GM18861 (cell line): ENCODE data around the gene NCMAP.
"Not testable (repeated sequence)": the region's sequence is repeated elsewhere in the genome, so short reads cannot be mapped to it uniquely, and the experiment has no call there.

ENCODE experiments used
- ATAC-seq: cut with Tn5 transposase; IDR thresholded peaks from one replicate; pipeline ENCODE4 v1.9.1; 2021; ENCODE audit not compliant: unreplicated experiment

The NCMAP gene, protein sequence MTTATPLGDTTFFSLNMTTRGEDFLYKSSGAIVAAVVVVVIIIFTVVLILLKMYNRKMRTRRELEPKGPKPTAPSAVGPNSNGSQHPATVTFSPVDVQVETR

DNA sequence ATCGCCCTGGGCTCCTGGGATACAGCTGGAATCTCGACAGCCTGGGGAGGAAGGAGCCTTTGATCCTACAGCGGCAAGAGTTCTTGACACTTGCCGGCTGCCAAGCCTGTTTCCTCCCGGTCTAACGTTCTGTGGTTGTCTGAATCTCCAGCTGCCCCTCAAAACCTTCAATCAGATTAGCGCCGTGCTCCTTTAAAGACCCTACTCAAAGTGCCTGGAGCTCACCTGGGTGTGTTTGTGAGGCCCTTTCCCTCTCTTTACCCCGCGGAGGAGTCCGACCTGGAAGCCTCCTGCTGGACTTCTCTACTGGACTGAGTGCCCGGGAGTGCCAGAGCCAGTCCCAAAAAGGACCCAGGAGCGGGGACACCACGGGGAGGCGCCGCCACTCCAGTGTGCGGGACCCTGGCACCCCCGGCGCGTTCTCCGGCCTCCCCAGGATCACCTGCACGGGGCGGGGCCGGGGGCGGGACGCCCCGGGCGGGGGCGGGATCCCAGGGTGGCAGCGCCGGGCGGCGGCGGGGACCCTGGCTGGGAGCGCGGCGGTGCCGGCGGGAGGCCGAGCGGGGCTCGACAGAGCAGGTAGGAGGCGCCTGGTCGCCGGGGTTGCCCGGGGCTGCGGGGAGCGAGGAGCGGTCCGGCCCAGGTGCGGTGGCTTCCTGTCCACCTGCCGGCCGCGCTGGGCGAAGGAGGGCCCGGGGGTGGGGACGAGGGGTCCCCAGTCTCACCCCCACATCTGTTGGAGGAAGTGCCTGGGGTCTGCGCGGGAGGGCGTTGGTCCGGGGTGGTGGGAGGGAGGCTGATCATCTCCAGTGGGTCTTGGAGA, at the start of gene NCMAP:
Gene NCMAP (plus strand): TSS at position 497 of the 823 bp plus-strand sequence. CDS start 39,344 bp downstream, outside the sequence.
- ATAC-seq, result no peak

DNA sequence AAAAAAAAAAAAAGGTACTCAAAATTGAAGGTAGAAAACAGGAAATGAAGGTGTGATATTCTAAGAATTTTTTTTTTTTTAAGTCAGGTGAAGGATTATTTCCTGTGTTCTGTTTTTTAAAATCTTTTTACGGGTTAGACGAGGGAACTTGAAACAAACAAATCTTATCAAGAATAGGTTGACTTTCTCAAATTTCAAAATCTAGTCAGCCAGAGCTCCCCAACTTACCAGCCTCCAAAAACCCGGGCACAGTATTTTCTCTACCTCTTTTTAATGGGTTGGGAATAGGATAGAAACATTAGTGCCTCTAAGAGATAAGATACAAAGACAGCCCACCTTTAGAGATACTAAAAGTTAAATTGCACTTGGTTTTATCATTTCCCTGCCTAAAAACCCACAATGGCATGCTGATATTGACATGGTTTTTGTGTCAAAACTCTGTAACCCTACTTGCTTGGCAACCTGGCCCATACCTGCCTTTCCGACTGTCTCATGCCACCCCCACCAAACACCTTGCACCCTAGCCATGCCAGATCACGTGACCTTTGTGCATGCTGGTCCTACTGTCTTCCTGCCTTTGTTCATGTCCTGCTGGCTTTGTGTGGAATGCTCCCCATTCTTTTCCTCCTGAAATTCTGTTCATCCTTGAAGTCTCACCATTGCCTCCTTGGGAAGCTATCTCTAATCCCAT, 49.1 kb upstream of the NCMAP start:
- no peak for ATAC-seq

DNA sequence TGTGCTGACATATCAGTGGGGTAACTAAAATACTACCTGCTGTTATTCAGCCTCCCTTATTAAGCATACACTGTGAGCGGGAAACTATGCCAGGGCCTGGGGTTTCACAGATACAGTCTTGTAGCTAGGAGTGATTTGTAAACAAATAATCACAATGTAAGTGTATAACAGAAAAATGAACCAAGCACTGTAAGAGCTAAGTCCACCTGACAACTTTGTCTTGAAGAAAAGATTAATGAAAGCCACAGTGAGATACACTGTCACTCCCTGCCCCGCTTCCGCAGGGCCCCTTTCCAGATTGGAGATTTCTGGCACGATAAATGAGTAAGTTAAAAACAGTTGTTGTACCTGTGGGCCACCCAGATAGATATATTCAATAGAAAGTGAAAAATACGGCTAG, 48.5 kb upstream of the NCMAP start:
- ATAC-seq, result no peak

DNA sequence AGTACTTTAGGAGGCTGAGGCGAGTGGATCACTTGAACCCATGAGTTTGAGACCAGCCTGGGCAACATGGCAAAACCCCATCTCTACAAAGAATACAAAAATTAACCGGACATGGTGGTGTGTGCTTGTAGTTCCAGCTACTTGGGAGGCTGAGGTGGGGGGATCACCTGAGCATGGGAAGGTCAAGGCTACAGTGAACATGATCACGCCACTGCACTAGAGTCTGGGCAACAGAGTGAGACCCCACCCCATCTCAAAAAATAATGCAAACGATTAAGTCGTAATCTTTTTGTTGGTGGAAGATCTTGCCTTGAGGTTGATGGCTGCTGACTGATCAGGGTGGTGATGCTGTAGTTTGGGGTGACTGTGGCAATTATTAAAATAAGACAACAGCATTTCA, 47.0 kb upstream of the NCMAP start:
- no peak for ATAC-seq

DNA sequence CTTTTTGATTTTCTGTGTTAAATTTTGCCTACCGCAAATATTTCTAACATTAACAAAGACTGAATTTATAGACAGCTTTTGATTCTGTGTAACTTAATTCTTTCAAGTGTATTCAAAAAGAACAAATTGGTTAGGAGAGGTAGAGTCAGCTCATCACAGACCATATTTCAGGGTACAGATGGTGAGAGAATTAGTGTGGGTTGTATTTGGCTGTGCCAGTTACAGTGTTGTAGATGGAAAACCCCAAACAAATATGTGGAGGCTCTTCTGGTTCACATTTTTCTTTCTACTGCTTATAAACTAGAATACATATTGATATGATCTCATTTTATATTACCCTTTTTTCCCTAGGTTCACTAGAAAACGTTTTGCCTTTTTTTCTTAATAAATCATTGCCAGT, 42.2 kb upstream of the NCMAP start:
- no peak for ATAC-seq

DNA sequence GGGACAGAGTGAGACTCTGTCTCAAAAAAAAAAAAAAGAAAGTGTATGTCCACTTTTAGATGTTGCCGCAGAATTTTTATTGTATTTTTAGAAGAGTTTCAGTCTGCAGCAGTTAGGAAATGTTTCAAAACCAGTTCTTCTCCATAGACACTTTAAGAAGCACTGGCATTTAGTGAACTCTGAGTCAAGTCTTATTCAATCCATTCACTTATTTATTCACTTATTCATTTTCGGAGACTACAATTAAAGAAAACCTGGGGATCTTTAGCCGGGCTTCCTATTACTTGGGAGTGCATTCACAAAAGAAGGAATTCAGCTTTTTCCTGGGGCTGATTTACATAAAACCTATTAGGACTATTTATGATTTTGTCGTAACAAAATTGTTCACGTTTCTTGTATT, 40.9 kb upstream of the NCMAP start:
- no peak for ATAC-seq

DNA sequence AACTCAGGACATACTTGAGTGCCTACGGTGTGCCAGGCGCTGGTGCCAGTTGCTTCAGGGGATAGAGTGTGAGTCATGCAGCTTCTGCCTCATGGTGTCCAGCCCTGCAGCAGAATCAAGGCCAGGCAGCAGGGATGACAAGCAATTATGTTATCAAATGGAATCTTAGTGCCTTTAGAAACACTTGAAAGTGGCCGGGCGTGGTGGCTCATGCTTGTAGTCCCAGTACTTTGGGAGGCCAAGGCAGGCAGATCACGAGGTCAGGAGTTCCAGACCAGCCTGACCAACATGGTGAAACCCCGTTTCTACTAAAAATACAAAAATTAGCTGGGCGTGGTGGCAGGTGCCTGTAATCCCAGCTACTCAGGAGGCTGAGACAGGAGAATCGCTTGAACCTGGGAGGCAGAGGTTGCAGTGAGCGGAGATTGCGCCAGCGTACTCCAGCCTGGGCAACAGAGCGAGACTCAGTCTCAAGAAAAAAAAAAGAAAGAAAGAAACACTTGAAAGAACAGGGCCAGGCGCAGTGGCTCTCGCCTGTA, 40.1 kb upstream of the NCMAP start:
- ATAC-seq, result not testable (repeated sequence)

DNA sequence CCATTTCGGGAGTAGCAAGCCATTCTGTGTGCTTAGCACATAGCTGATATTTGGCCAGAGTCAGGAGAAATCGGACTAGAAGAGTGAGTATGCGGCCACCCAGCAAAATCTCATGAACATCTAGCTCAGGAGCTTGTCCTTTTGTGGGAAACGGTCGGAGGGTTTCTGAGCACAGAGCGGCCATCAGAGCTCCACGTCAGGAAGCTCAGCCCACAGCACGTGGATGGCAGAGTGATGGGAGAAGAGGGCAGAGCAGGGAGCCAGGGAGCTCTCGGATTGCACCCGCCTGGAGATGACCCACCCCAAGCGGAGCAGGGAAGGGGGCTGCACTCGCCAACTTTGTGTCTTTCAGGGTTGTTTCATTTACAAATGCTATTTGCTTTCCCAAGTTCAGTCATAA, 39.4 kb upstream of the NCMAP start:
- ATAC-seq, result no peak

DNA sequence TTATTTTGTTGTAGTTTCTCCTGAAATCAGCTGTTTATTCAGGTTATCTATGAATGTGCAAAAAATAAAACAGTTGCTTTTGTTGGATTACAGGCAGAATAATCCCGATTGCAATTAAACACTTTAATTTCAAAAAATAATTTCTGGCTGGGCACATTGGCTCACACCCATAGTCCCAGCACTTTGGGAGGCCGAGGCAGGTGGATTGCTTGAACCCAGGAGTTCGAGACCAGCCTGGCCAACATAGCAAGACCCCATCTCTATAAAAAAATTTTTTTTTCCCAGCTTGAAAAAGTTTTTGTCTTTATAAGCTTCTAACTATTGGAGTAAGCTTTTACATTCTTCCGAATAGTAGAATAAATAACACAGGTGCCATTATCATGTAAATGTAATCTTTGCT, 38.0 kb upstream of the NCMAP start:
- ATAC-seq, result no peak

DNA sequence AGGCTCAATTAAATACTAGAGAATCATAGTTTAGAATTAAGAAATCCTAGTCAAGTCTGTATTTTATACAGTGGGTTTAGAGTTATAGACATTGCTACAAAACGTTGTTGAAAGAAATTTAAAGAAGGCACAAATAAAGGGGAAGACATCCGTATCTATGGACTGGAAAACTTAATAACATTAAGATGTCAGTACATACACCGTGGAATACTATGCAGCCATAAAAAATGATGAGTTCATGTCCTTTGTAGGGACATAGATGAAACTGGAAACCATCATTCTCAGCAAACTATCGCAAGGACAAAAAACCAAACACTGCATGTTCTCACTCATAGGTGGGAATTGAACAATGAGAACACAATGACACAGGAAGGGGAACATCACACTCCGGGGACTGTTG, 35.6 kb upstream of the NCMAP start:
- not testable (repeated sequence) for ATAC-seq

DNA sequence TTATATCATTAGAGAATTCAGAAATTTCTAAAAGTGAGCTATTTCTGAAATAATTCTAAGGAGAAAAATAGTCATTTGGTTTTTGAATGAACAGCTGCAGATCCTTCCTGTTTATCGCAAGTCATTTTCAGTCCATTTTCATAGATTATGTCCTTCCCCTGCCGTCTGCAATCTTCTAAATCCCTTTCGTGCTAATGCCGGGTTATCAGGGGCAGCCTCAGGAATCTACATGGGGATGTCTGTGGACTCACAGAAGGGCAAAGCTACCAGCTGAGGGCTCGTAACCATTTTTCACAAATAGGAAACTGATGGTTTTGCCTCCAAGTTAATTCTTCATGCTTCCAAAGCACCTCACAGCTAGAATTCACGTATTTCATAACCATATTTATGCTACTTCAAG, 30.3 kb upstream of the NCMAP start:
- no peak for ATAC-seq

DNA sequence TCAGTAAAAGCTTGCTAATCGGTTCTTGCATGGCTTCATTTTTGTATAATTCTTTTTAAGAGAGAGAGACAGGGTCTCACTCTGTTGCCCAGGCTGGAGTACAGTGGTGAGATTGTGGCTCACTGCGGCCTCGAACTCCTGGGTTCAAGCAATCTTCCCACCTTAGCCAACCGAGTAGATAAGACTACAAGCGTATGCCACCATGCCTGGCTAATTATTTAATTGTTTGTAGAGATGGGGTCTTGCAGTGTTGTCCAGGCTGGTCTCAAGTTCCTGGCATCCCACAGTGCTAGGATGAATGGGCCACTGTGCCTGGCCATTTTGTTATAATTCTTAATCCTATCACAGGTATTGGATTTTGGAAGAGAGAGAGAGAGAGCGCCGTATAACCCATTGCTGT, 29.8 kb upstream of the NCMAP start:
- ATAC-seq, result no peak

DNA sequence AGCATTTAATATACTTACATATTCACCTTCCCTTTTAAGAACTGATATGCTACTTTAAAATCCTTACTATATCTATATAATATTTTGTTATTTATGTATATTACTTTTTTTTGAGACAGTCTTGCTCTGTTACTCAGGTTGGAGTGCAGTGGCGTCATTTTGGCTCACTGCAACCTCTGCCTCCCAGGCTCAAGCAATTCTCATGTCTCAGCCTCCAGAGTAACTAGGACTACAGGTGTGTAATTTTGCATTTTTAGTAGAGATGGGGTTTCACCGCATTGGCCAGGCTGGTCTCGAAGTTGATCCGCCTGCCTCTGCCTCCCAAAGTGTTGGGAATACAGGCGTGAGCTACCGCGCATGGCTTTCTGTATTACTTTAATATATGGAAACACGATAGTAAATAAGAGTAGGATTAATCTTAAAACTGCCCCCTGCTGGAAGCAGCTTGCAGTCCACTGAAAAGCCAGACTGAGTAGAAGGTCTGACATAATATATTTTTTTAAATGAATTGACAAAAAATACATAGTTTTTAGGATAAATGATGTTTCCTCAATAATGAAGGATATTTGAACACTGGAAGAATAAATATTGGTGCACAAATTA, 28.8 kb upstream of the NCMAP start:
- no peak for ATAC-seq

DNA sequence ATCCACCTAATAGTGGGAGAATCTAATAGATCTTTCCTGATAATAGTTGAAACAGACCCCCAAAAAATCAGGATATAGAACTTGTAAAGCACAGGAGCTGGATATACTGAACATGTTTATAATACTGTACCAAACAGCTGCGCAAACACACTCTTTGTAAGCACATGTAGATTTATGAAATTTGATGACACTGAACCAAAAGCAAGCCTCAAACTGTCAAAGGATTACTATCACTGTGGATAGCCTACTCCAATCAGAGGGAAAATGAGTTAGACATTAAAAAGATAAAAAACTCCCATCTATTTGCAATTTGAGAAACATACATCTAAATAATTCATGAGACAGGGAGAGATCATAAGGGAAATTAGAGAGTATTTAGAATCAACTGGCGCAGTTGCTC, 27.1 kb upstream of the NCMAP start:
- ATAC-seq, result no peak

DNA sequence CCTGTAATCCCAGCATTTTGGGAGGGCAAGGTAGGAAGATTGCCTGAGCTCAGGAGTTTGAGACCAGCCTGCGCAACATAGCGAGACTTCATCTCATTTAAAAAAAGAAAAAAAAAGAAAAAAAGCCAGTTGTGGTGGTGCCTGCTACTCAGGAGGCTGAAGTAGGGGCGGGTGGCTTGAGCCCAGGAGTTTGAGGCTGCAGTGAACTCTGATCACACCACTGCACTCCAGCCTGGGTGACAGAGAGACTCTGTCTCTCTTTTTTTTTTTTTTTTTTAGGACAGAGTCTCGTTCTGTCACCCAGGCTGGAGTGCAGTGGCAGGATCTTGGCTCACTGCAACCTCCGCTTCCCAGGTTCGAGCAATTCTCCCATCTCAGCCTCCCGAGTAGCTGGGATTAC, 26.6 kb upstream of the NCMAP start:
- ATAC-seq, result not testable (repeated sequence)

DNA sequence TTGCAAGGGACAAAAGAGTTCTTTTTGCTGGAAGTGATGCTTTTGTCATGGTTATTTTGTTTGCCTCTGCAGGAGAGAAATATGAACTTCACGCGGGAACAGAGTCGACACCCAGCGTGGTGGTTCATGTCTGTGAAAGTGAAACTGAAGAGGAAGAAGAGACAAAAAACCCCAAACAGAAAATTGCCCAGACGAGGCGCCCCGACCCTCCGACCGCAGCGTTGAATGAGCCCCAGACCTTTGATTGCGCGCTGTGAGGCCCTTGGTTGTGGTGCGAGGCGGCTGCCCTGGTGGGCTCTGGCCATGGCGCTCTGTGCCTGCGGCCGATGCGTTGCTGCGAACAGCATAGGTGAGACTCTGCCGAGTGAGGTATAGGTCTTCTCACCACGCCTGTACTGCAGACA, 20.9 kb upstream of the NCMAP start:
- ATAC-seq, result no peak

DNA sequence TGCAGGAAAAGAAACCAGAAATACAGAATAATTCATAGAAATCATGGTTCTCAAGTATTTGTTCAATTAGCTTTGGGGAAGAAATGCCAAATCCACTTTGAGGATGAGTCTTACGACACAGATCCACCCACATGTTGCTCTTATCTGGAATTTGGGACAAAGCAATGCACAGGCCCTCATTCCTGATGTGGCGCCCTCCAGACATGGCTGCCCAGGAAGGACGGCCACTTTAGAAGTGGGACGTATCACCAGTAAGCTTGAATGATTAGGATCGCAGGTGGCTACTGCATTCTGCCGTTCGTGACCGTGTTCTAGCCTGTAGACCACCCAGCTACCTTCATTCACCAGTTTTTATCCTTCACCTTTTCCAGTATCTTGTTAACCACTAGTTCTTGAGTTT, 20.1 kb upstream of the NCMAP start:
- no peak for ATAC-seq

DNA sequence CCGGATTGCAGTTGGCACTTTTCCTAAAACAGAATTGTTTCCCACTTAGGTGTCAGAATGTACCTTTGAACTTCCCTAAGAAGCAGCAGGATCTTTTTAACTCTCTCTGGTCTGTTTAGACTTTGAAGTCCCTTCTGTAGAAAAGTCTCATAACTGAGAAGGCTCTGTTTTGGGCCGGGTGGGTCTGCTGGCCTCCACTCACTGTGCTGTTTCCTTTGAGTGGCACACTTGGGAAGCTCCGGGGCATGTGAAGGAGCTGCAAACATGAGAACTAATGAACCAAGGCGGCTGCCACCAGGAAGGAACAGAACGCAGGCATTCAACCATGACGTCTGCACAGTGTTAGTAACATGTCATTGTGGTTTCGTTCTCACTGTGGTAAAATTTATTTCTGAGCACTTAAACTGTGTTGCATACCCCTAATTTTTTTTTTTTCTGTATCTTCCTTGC, 19.5 kb upstream of the NCMAP start:
- ATAC-seq, result peak; percentile 62

DNA sequence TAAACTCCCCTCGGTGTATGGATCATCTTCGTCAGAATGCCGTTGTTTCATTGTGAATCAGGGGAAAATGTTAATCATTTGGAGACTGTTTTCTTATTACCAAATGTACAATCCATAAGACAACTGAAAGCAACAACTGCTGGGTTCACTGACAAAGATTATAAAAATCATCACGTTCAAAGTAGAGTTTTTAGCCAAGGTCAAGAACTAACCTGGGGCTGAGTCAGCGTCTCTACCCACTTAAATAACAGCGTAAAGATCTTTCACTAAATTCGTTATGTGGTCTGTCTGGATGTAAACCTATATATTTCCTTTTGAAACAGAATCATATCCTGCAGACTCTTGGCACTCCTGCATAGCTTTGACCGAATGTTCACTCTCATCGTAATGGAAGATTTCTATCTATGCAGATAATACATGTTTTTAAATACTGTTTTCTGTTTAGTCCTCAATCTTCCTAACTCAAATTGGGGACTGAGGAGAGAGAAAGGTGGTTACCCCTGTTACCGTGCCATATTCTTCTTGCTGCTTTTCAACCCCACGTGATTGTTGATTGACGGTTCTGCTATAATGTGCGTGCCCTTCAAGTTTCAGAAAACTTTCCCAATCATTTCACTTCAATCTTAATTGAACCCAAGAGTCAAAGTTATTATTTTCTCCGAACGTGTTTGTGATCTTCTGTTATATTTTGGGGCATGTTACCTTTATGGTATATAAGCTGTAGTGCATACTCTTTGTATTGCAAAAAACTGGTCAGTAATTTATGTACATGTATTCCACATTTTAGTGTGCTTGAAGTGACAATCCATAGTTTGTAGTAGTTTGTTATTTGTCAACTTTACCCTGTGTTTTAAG, 15.6 kb upstream of the NCMAP start:
- no peak for ATAC-seq

DNA sequence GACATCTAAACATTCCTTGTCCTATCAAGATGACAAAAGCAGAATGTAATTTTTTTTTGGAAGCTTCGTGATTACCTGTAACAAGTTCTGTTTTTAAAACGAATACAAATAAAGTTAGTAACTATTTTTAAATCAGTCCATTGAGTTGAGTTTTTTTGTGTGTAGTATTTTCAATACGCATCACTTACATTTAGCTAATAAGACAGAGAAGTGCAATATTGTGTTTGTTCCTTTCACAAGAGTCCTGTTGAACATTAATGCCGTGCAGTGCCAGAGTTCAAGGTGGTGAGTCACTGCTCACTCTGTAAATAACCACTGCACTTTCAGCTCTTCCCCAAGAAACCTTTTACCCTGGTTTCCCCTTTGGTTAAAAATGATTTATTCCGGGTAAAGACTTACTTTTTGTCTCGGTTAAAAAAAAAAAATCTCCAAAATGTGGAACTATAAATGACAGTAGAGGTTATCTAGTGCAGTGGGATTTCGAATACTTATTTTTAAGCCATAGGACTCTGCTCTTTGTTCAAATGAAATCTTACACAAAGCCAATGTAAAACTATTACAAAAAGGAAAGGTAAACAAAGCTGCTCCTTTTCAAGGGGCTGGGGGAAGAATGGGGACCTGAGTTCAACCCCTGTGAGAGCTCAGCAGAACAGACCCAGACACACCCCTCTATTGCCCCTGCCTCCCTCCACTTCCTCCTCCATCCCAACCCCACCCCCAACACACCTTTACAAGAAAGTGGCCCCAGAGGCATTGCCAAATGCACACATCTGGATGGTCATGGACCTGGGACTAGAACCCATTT, 14.8 kb upstream of the NCMAP start:
- no peak for ATAC-seq
